Neural crest cell (in vitro differentiated cells): ENCODE measurements around the gene SHROOM3. TPM values are rescaled to one million over a fixed set of nuclear protein-coding genes. Genes with fewer than 3 reads are reported as not detected.

Experiments used
- DNase-seq: peaks from one replicate; pipeline ENCODE4 v3.0.0; 2021; ENCODE audit warnings: low read depth, mixed read lengths, low spot score
- H3K27ac Mint-ChIP-seq: one replicate; pipeline ENCODE4 v1.8.0; 2021; ENCODE audit warnings: mild to moderate bottlenecking, mixed read lengths; ENCODE audit not compliant: unreplicated experiment
- H3K27me3 Mint-ChIP-seq: 2 replicates; pipeline ENCODE4 v1.8.0; 2021; ENCODE audit warnings: low read depth, mild to moderate bottlenecking, mixed read lengths
- H3K36me3 Mint-ChIP-seq: 2 replicates; pipeline ENCODE4 v1.8.0; 2021; ENCODE audit warnings: low read depth, mild to moderate bottlenecking, mixed read lengths
- H3K4me1 Mint-ChIP-seq: 2 replicates; pipeline ENCODE4 v1.8.0; 2021; ENCODE audit warnings: mixed read lengths
- H3K4me3 Mint-ChIP-seq: one replicate; pipeline ENCODE4 v1.8.0; 2021; ENCODE audit warnings: mild to moderate bottlenecking, mixed read lengths
- H3K9me3 Mint-ChIP-seq: 2 replicates; pipeline ENCODE4 v1.8.0; 2021; ENCODE audit warnings: mixed read lengths
- CTCF ChIP-seq: fragments of 200-600 bp; sonication (generic); conservative IDR thresholded peaks from 2 replicates; pipeline ENCODE4 v1.5.0; 2021; ENCODE audit warnings: antibody characterized with exemption, mild to moderate bottlenecking
- total RNA-seq: library from RNA; stranded (reverse); gene quantifications from 2 replicates; pipeline ENCODE4 v1.2.1, GENCODE V29; 2021

The SHROOM3 gene
- total RNA-seq, 1 donor from 2014 or later, result 40.1 TPM

DNA sequence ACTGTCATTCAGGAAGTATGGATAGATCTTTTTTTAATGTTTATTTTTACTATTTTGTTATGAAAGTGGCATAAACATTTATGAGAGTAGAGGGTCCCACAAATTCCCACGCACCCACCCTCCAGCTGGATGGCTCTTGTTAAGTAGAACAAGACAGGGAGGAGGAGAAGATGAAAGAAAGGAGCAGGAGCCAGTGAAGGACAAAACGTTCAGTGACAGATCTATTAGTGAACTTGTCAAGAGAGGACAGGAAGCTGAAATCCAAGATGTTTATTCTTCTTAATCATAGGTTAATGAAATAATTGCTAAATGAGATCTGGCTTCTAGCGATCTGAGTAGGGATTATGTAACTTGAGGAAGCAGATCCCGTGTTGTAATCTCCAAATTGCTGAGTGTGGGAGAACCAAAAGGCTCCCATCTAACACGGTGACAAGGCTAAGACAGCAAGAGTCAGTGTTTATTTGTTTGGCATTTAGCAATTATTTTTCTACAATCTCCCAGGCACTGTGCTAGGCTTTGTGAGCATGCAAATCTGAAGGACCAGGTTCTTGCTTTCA, 162.5 kb downstream of the SHROOM3 start:
- no peak for DNase-seq
- peaks cover 11% of the 10 kb centered on the region for H3K4me1 Mint-ChIP-seq
- H3K27me3 Mint-ChIP-seq, result no peaks in the 10 kb centered on the region
- no peak overlapping the region for H3K4me3 Mint-ChIP-seq
- no peak overlapping the region for H3K27ac Mint-ChIP-seq
- no peaks in the 10 kb centered on the region for H3K36me3 Mint-ChIP-seq
- H3K9me3 Mint-ChIP-seq, result no peaks in the 10 kb centered on the region
- TF ChIP-seq CTCF, result no peak

DNA sequence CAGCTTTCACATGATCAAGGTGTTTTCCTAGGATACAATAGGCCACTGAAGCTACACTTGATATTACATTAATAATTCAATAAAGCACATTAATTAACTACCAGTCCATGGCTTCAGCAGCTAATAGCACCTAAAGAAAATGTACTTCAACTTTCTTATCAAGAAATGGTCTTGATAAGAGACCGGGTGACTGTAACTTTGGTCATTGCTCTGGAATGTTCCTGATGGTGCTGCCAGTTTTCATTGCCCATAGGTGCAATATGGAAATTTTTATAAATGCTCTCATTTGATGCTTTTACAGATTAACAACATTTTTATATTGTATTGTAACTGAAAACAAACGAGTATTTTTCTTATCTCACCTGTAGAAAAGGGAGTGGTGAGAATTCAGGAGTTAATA, 165.4 kb downstream of the SHROOM3 start:
- Mint-ChIP-seq H3K27me3 (no peaks in the 10 kb centered on the region), H3K4me3 (no peak overlapping the region)

GRCh38 chr4:76601791-76602190, 166.8 kb downstream of the SHROOM3 start:
- no peak overlapping the region for H3K27ac Mint-ChIP-seq
- no peak overlapping the region for H3K4me3 Mint-ChIP-seq
- no peaks in the 10 kb centered on the region for H3K9me3 Mint-ChIP-seq
- TF ChIP-seq CTCF, result no peak
- peaks cover 18% of the 10 kb centered on the region for H3K4me1 Mint-ChIP-seq
- H3K27me3 Mint-ChIP-seq, result no peaks in the 10 kb centered on the region
- no peak for DNase-seq
- H3K36me3 Mint-ChIP-seq, result no peaks in the 10 kb centered on the region

More for the DNA sequence above, 165.4 kb downstream of the SHROOM3 start:
- no peak for TF ChIP-seq CTCF
- DNase-seq, result no peak
- Mint-ChIP-seq H3K27ac (no peak overlapping the region), H3K9me3 (no peaks in the 10 kb centered on the region), H3K4me1 (peaks cover 16% of the 10 kb centered on the region), H3K36me3 (no peaks in the 10 kb centered on the region)

GRCh38 chr4:76605099-76605563, 170.1 kb downstream of the SHROOM3 start:
- no peaks in the 10 kb centered on the region for H3K36me3 Mint-ChIP-seq
- TF ChIP-seq CTCF, result no peak

DNA sequence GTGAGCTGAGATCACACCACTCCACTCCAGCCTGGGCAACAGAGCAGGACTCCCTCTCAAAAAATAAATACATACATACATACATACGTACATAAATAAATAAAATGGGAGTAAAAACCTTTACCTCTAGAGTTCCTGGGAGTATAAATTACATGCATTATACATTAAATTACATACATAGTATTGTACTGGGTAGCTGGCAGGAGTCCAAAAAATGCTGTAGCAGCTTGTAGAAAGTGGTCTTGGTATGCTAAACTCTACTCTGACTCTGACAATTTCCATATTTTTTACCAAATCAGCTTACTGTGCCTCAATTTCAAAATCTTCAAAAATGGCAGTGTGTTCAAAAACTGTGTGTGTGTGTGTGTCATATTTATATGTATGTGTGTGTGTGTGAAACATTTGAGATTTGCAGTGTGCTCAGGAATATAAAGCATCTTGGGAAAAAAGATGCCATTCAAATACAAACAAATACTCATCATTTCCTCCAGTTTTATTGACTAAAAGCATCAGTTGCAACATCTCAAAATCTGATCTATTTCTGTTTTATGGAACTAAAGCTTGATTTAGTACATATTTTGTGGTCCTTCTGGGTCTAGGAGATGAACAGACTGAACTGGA, 171.7 kb downstream of the SHROOM3 start:
- no peak overlapping the region for H3K4me3 Mint-ChIP-seq

More at GRCh38 chr4:76605099-76605563, 170.1 kb downstream of the SHROOM3 start:
- H3K27me3 Mint-ChIP-seq, result no peaks in the 10 kb centered on the region
- peaks cover 24% of the 10 kb centered on the region for H3K4me1 Mint-ChIP-seq
- H3K9me3 Mint-ChIP-seq, result no peaks in the 10 kb centered on the region
- H3K4me3 Mint-ChIP-seq, result no peak overlapping the region
- H3K27ac Mint-ChIP-seq, result no peak overlapping the region
- DNase-seq, result no peak

More for the DNA sequence above, 171.7 kb downstream of the SHROOM3 start:
- no peak for DNase-seq
- peaks cover 29% of the 10 kb centered on the region for H3K4me1 Mint-ChIP-seq
- H3K27me3 Mint-ChIP-seq, result no peaks in the 10 kb centered on the region
- no peaks in the 10 kb centered on the region for H3K9me3 Mint-ChIP-seq
- H3K27ac Mint-ChIP-seq, result no peak overlapping the region
- no peaks in the 10 kb centered on the region for H3K36me3 Mint-ChIP-seq
- TF ChIP-seq CTCF, result no peak
